GM10248 (cell line): ENCODE measurements around the gene IL26.

ENCODE experiments used
- CTCF ChIA-PET: fragments of 300-600 bp; sonication (Branson Sonifier 250); formaldehyde crosslinking; extraction: SDS; loops from one replicate; lab custom pipeline; 2021; ENCODE audit warnings: antibody characterized with exemption; lab: Yijun Ruan, JAX
- POLR2A ChIA-PET: fragments of 350-650 bp; sonication (Branson Sonifier 250); formaldehyde crosslinking; extraction: SDS; loops from one replicate; lab custom pipeline; 2020; ENCODE audit warnings: antibody characterized with exemption; lab: Yijun Ruan, JAX
- DNase-seq: peaks from one replicate; pipeline ENCODE4 v3.0.0; 2012; ENCODE audit errors: extremely low spot score
- TF ChIP-seq, protein P1 (sequence below): IDR thresholded peaks from 2 replicates; pipeline ENCODE4 v1.5.1; 2012; ENCODE audit warnings: mild to moderate bottlenecking, low read depth; ENCODE audit errors: extremely low read depth, missing control alignments, control extremely low read depth

IL26 gene

DNA sequence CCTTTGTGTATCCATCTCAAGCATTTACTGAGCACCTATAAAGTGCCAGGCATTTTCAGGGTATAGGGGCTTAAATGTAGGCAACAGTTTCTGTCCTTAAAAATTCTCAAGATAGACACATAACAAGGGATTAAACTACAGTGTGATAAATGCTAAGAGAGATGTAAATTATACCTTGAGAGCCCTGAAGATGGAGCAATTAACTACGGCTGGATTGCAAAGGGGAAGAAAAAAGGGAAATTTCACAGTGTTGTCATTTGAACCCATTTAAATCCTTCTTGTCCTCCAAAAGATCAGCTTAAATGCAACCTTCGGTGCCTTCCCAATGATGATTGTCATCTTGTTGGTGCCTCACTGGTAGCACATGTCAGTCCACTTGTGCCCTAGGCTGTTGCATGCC is 11.5 kb upstream of the IL26 start:
- CTCF ChIA-PET = interaction anchor here (1.0 to 3.0 kb wide), 9 partner anchors 11 to 570 kb away, joined by 3 to 26 read pairs (median 4); partner anchors contain the start of genes IL26 and MDM2
- TF ChIP-seq, protein P1, sequence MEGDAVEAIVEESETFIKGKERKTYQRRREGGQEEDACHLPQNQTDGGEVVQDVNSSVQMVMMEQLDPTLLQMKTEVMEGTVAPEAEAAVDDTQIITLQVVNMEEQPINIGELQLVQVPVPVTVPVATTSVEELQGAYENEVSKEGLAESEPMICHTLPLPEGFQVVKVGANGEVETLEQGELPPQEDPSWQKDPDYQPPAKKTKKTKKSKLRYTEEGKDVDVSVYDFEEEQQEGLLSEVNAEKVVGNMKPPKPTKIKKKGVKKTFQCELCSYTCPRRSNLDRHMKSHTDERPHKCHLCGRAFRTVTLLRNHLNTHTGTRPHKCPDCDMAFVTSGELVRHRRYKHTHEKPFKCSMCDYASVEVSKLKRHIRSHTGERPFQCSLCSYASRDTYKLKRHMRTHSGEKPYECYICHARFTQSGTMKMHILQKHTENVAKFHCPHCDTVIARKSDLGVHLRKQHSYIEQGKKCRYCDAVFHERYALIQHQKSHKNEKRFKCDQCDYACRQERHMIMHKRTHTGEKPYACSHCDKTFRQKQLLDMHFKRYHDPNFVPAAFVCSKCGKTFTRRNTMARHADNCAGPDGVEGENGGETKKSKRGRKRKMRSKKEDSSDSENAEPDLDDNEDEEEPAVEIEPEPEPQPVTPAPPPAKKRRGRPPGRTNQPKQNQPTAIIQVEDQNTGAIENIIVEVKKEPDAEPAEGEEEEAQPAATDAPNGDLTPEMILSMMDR = peak; percentile 24
- DNase-seq = no peak
- POLR2A ChIA-PET = no interaction called here

DNA sequence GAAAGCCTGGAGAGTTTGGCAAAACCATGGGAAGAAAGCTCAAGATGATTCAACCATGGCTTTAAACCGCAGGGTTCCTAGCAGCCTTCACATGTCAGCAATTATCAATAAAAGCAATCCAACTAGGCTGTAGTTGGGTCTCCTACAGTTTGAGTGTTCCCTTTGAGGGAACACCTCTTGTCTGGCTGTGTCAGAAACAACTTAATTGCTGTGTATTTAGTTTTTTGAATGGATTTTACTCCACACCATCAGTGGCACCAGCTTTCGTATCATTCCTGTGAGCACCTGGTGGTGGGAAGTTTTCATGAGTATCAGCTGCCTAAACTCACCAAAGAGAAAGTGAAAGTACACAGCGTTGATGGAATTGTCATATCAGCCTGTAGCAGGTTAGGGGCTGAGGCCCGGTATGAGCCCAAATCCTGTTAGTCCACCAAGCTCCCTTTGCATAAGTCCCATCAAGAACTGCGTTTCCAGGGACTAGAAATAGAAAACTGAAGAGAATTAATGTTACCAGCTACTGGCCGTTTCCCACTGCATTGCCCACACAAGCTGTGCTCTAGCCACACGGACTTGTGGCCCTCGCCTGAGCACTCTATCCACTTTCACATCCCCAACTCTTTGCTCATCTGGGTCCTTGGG is 10.9 kb upstream of the IL26 start:
- peak; percentile 45 for DNase-seq
- ChIA-PET CTCF (interaction anchor here (1.3 to 3.0 kb wide), 6 partner anchors 13 to 571 kb away, joined by 3 to 26 read pairs (median 4); partner anchors contain the start of genes IL26 and MDM2), POLR2A (no interaction called here)
- TF ChIP-seq, protein P1 = no peak

DNA sequence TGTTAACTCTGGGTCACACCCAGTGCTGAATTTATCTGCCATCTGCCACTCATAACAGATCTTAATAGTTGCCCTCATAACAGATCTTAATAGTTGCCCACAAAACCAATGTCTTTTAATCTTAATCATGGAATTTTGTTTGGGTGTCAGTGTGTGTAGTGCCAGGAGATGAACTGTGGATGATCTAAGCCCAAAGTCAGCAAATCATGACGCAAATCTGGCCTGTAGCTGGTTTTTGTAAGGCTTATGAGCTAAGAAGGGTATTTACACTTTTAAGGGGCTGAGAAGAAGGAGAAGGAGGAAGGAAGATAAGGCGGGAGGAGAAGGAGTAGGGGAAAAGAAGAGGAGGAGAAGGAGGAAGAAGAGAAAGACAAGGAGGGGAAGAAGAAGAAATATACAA is 10.0 kb upstream of the IL26 start:
- TF ChIP-seq, protein P1 = no peak
- ChIA-PET POLR2A (no interaction called here), CTCF (interaction anchor here (1.5 to 3.0 kb wide), 3 partner anchors 12 to 81 kb away, joined by 4 to 26 read pairs (median 14); partner anchors contain the start of gene IL26)
- DNase-seq = no peak

DNA sequence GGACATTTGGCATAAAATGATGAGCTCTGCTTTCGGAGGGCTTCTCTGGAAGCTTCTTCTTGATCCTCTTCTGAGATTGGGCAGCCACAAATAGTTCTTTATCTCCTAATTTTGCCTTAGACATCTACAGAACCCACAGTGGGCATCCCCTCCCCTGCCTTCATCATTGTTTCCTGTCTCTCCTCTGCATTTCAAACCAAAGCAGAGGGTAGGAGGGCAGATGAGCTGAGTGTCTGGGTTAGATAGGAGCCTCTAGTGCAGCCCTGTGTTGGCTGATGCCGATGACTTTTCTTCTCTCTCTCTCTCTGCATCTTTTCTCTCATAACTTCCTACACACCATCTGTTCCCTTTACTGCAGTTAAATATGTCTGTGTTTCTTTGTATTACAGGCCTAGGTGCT is 8.5 kb upstream of the IL26 start:
- DNase-seq = no peak
- TF ChIP-seq, protein P1 = no peak
- CTCF ChIA-PET = interaction anchor here (1.2 to 1.8 kb wide), 3 partner anchors 11 to 83 kb away, joined by 3 to 14 read pairs (median 3); no protein-coding TSS in a partner anchor
- POLR2A ChIA-PET = no interaction called here

DNA sequence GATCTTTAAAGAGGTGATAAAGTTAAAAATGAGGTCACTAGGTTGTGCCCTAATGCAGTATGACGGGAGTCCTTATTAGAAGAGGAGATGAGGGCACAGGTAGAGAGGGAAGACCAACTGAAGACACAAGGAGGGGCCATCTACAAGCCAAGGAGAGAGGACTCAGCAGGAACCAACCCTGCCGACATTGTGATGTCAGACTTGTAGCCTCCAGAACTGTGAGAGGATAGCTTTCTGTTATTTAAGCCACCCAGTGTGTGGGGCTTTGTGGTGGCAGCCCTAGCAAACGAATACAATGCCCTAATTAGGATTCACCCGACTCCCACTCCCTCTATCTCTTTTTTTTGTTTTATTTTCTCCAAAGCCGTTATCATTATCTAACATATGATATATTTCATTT is 7.9 kb upstream of the IL26 start:
- ChIA-PET POLR2A (no interaction called here), CTCF (interaction anchor here (1.2 to 1.8 kb wide), 3 partner anchors 10 to 84 kb away, joined by 3 to 14 read pairs (median 3); no protein-coding TSS in a partner anchor)
- TF ChIP-seq, protein P1 = no peak
- DNase-seq = no peak

DNA sequence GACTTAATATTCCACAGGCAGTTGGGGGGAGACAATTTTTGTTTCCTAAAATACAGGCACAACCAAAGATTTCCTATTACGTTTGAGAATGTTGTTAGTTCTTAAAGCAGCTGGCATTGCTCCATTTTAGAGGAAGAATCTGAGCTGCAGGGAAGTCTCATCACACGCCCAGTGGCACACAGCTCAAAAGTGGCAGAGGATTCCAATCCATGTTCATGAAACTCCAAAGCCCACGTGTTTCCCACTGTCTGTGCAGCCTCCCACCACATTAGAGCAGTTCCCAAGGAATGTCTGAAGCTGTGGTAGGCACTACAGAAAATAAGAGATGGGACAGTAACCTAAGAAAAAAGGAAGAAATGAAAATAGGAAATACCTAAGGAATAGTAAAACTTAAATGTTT is 6.1 kb upstream of the IL26 start:
- CTCF ChIA-PET = interaction anchor here (0.9 to 2.5 kb wide), 10 partner anchors 8 to 196 kb away, joined by 3 to 17 read pairs (median 4); partner anchors contain the start of gene MDM1
- POLR2A ChIA-PET = interaction anchor here (1.4 kb wide), 1 partner anchor 9 kb away, joined by 3 read pairs; no protein-coding TSS in a partner anchor
- TF ChIP-seq, protein P1 = no peak
- no peak for DNase-seq
